Hypothalamus (tissue), 51 donors: ENCODE measurements around the gene ARFGEF2.
"Not testable (repeated sequence)": the region's sequence is repeated elsewhere in the genome, so short reads cannot be mapped to it uniquely, and the experiment has no call there.

ENCODE experiments used
- DNase-seq, 51 donors: peaks; one replicate each; lab custom pipeline; 2025; lab: John Stamatoyannopoulos, UW

ARFGEF2 gene

DNA sequence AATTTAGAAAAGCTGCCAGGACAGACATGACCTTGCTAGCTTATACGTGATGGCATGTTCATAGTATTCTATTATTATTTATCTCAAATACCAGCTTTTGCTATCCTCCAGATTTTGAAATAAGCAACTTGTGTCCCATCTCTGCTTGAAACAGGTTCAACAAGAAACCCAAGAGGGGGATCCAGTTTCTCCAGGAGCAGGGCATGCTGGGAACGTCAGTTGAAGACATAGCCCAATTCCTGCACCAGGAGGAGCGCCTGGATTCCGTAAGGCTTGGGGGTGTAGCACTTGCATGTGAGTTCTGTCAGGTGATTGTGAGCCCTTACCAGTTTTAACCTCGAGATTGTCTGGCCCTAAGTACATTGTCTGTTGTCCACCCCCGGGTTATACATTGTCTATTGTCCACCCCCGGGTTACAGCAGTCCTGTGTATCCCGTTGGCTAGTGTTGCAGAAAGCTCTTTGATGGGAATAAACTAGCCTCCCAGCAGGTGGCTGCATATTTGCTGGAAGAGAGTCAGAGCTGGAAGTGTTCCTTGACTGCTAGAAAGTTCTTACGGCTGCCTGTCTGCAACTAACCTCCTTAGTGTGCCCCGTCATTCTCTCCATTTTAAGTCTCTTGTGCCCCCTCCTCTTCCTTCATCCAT lies 63.2 kb downstream of the ARFGEF2 start:
- peak in 1 of 51 donors; percentile 21 for DNase-seq

DNA sequence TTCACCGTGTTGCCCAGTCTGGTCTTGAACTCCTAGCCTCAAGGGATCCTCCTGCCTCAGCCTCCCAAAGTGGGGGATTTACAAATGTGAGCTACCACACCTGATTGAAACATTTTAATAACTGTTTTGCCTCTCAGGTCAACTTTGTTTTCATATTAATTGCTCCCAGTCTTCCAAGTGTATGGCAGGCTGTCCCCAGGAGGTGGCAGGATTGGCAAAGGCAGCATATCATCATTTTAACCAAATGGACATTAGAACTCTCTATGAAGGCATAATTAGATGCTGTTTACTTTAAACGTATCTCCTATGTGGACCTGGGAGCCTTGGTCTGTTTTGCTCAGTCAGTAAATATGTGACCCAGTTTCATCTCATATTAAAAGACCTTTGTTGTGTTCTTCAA lies 65.4 kb downstream of the ARFGEF2 start:
- DNase-seq, result peak in 5 of 51 donors; percentile 4 to 18 (median 5)

- DNase-seq, result no peak
Observed at GRCh38 chr20:48990467-48990866, 69.0 kb downstream of the ARFGEF2 start.

DNA sequence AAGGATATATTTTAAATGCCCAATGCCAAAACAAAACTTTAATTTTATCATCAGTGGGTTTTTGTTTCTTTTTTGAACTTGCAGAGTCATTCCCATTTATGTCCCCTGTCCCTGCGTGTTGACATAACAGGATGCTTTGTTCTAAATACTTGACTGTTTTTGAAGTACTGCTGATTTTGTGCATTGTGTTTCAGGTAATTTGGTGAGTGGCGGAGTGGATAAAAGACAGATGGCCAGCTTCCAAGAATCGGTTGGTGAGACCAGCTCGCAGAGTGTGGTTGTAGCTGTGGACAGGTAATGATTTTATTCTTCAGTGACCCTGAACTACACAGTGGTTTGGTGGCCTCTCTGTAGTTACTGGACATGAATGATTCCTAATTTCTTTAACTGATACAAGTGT lies 74.1 kb downstream of the ARFGEF2 start:
- DNase-seq, result peak in 1 of 51 donors; percentile 6

GRCh38 chr20:48999890-49000870 lies 78.7 kb downstream of the ARFGEF2 start:
- peak in 1 of 51 donors; percentile 12 for DNase-seq

DNA sequence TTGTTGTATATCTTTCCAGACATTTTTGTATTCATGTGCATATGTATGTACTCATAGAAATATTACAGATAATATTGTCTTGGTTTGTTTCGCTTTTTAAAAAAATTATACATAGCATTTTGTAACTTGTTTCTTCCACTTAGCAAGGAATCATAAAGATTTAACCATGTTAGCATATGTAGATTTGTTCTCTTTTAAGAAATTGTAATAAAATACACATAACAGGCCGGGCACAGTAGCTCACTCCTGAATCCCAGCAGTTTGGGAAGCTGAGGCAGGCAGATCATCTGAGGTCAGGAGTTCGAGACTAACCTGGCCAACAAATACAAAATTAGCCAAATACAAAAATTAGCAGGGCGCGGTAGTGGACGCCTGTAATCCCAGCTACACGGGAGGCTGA lies 80.2 kb downstream of the ARFGEF2 start:
- no peak for DNase-seq

DNA sequence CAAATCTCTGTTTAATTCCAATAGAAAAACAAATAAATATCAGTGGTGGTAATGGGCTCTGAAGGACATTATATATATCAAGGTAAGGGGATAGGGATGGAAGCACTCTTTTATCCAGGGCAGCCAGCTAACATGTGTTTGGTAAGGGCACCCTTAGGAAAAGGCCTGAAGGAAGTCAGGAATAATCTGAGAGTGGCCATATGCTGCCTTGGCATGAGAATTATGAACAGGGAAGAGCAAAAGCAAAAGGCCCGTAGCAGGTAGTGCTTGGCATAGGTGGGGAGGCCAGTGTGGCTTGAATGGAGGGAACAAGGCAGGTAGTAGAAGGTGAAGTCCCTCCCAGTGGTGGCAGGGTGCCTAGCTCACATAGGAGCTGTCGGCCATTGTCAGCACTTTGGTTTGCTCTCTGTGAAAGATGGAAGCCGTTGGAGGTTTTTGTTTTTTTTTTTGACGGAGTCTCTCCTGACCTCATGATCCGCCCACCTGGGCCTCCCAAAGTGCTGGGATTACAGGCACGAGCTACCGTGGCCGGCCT lies 85.0 kb downstream of the ARFGEF2 start:
- no peak for DNase-seq

GRCh38 chr20:49009899-49010631 lies 88.6 kb downstream of the ARFGEF2 start:
- DNase-seq, result no peak

- no peak for DNase-seq
Observed at GRCh38 chr20:49024220-49024619, 102.7 kb downstream of the ARFGEF2 start.

DNA sequence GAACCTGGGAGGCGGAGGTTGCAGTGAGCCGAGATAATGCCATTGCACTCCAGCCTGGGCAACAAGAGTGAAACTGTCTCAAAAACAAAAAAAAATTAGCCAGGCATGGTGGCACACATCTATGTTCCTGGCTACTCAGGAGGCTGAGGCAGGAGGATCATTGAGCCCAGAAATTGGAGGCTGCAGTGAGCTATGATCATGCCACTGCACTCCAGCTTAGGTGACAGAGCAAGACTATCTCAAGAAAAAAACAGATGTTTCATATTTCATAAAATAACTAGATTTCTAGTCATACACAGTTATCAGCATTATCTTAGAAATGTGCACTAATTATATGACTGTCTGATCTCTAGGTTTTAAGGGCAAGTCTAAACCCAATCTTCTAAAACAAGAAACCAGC lies 106.7 kb downstream of the ARFGEF2 start:
- not testable (repeated sequence) for DNase-seq

GRCh38 chr20:49028684-49029083 lies 107.2 kb downstream of the ARFGEF2 start:
- peak in 3 of 51 donors; percentile 6 to 14 (median 6) for DNase-seq

DNA sequence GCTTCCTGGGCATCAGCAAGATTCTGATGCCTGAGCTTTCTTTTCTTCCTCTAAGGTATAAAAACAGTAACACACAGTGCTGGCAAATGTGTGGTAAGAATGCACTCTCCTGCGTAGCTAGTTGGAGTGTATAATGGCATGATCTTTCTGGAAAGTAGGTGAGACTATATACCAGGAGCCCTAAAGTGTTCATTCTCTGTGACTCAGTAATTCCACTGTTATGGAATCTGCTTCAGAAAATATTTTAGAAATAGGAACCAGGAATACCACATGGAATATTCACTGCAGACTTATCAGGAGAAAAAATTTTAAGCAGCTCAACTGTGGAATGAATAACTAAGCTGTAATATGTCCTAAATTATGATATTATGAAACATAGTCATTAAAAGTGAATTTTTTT lies 107.7 kb downstream of the ARFGEF2 start:
- DNase-seq, result no peak

GRCh38 chr20:49030954-49031619 lies 109.6 kb downstream of the ARFGEF2 start:
- no peak for DNase-seq

DNA sequence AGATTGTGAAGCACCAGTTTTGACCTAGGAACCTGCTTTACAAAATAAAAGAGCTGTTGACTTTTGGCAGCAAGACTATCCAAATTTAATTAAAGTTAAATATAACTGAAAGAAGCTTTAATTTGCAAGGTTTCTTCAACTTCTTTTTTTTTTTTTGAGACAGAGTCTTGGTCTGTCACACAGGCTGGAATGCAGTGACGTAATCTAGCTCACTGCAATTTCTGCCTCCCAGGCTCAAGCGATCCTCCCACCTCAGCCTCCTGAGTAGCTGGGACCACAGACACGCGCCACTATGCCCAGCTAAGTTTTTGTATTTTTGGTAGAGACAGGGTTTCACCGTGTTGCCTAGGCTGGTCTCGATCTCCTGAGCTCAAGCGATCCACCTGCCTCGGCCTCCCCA lies 110.9 kb downstream of the ARFGEF2 start:
- no peak for DNase-seq

GRCh38 chr20:49034070-49034732 lies 112.7 kb downstream of the ARFGEF2 start:
- peak in 1 of 51 donors; percentile 27 for DNase-seq

DNA sequence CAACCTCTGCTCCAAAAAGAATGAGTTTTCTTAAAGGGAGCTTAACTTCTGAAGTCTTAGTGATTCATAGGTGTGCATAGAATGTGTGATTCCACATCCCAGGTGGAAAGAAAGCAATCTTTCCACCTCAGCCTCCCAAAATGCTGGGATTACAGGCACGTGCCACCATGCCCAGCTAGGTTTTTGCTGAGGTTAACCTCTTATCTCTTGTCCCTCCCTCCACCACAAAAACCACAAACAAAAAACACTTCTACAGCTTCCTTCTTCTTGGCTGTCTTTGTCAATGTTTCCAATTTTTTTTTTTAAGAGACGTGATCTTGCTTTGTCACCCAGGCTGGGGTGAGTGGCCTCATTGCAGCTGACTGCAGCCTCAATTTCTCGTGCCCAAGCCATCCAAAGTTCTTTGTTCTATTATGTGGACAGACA lies 116.5 kb downstream of the ARFGEF2 start:
- DNase-seq, result no peak

DNA sequence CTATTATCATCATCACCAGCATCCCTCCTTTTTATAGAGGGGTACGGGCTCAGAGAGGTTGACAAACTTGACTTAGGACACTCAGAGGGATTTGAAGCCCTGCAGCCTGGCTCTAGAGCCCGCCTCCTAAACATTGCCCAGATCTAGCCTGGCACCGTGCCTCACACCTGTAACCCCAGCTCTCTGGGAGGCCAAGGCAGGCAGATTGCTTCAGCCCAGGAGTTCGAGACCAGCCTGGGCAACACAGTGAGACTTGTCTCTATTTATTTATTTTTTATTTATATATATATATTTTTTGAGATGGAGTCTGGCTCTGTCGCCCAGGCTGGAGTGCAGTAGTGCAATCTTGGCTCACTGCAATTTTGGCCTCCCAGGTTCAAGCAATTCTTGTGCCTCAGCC lies 118.3 kb downstream of the ARFGEF2 start:
- DNase-seq, result no peak

DNA sequence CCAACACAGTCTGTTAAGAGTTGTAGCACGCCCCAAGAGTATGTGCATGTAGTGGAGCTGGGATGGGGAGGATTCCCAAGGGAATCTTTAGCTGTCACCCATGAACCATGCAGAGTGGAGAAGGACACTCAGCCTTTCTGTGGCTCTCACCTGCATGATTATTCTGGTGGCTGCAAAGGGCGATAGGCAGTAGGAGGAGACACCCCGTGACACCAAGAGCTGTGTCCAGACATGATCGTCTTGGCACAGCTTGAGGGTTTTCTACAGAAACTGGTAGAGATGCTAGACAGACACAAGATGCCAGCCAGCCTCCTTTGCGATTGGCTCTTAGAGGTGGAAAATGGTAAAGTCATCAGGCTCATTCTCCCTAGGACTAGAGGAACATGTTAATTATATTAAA lies 121.5 kb downstream of the ARFGEF2 start:
- DNase-seq, result no peak

DNA sequence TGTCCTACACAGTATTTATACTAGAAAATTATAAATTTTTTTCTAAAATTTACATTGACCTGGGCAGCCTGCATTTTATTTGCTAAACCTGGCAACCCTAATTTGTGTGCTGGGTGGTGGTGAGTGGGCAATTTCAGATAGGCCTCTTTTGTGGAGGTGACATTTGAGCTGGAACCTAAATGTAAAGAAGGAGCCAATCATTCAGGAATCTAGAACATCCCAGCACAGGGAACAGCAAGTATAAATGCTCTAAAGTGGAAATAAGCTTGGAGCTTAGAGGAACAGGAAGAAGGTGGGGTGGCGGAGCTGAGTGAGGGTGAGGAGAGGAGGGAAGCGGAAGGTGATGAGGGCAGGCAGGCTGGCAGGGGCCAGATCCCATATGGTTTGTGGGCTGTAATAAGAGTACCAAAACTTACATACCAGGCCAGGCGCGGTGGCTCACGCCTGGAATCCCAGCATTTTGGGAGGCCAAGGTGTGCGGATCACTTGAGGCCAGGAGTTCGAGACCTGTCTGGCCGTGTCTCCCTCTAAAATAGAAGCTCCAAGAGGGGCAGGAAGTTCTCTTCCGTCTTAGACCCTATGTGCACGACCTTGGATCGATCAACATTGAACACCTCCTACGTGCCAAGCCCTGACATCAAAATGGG lies 124.1 kb downstream of the ARFGEF2 start:
- peak in 12 of 51 donors; percentile 19 to 53 (median 46) for DNase-seq
